ENCODE measurements around the gene PHOSPHO2. TPM values are rescaled to one million over a fixed set of nuclear protein-coding genes. Genes with fewer than 3 reads are reported as not detected.
"Not testable (repeated sequence)": the region's sequence is repeated elsewhere in the genome, so short reads cannot be mapped to it uniquely, and the experiment has no call there.

PHOSPHO2 gene
- total RNA-seq, 3 donors from 2014 or later, result 9.1 to 17.4 (median 16.2) TPM

- H3K27ac ChIP-seq, result no peak overlapping the region
- intact Hi-C loops (cut with DNase I; ENCODE audit: low total_unique reads), result no loop called here
- no peak for DNase-seq (ENCODE audit: low spot score in 2 of 2)
- H3K36me3 ChIP-seq, result no peaks in the 10 kb centered on the region
- H3K4me1 ChIP-seq, result no peaks in the 10 kb centered on the region
- TF ChIP-seq POLR2A (IDR thresholded peaks at IDR 0.05) (no peak), POLR2AphosphoS5 (IDR thresholded peaks at IDR 0.05) (no peak)
- TF ChIP-seq, protein P1, sequence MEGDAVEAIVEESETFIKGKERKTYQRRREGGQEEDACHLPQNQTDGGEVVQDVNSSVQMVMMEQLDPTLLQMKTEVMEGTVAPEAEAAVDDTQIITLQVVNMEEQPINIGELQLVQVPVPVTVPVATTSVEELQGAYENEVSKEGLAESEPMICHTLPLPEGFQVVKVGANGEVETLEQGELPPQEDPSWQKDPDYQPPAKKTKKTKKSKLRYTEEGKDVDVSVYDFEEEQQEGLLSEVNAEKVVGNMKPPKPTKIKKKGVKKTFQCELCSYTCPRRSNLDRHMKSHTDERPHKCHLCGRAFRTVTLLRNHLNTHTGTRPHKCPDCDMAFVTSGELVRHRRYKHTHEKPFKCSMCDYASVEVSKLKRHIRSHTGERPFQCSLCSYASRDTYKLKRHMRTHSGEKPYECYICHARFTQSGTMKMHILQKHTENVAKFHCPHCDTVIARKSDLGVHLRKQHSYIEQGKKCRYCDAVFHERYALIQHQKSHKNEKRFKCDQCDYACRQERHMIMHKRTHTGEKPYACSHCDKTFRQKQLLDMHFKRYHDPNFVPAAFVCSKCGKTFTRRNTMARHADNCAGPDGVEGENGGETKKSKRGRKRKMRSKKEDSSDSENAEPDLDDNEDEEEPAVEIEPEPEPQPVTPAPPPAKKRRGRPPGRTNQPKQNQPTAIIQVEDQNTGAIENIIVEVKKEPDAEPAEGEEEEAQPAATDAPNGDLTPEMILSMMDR (IDR thresholded peaks at IDR 0.05), result no peak
- no peaks in the 10 kb centered on the region for H3K27me3 ChIP-seq
- no peak overlapping the region for H3K4me3 ChIP-seq
- H3K9me3 ChIP-seq, result no peaks in the 10 kb centered on the region
These were observed 11.2 kb upstream of the PHOSPHO2 start for GRCh38 chr2:169683054-169683424.

DNA sequence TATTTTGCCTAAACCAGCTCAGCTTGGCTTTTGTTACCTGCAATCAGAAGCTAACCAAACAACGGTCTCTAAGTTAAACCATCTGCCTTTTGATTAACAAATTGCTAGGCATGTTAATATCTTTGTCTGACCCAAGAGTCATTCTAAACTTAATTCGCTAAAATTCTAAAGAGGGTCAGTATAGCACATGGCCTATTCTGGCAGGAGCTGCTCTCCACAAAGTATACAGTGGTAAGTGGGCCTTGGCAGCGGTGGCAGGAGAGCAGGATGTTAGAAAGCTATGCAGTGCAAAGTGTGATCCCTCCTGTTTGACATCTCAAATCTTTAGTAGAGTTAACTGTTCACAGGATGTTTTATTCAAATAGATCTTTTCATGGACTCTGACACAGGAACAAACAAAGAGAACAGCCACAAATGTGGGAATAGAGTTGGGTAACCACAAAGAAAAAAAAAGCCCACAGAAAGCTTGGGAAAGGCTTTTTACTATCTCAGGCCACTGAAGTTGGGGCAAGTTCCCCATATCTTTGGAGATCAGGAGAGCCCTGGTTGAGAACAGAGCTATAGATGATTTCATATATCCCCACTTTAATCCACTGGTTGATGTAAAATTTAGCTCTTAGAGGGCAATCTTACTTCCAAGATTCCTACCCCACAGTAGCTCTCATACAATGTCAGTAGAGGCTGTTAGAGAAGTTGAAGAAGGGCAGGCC is 10.7 kb upstream of the PHOSPHO2 start:
- no peaks in the 10 kb centered on the region for H3K36me3 ChIP-seq

GRCh38 chr2:169684135-169684565 is 10.1 kb upstream of the PHOSPHO2 start:
- intact Hi-C loops (cut with DNase I; ENCODE audit: low total_unique reads), result no loop called here

More for the DNA sequence above, 10.7 kb upstream of the PHOSPHO2 start:
- Histone ChIP-seq H3K9me3 (no peaks in the 10 kb centered on the region), H3K27me3 (no peaks in the 10 kb centered on the region), H3K27ac (no peak overlapping the region), H3K4me3 (no peak overlapping the region), H3K4me1 (no peaks in the 10 kb centered on the region)
- DNase-seq (ENCODE audit: low spot score in 2 of 2), result no peak
- intact Hi-C loops (cut with DNase I; ENCODE audit: low total_unique reads), result no loop called here
- TF ChIP-seq POLR2A (IDR thresholded peaks at IDR 0.05), result no peak
- TF ChIP-seq, protein P1 (IDR thresholded peaks at IDR 0.05), result no peak
- no peak for TF ChIP-seq POLR2AphosphoS5 (IDR thresholded peaks at IDR 0.05)

GRCh38 chr2:169684712-169685111 is 9.6 kb upstream of the PHOSPHO2 start:
- H3K27me3 ChIP-seq; H3K36me3 ChIP-seq; intact Hi-C loops (cut with DNase I; ENCODE audit: low total_unique reads); H3K4me3 ChIP-seq; H3K4me1 ChIP-seq; DNase-seq (ENCODE audit: low spot score in 2 of 2); H3K27ac ChIP-seq; H3K9me3 ChIP-seq: not testable (repeated sequence)

More at GRCh38 chr2:169684135-169684565, 10.1 kb upstream of the PHOSPHO2 start:
- Histone ChIP-seq H3K27me3 (no peaks in the 10 kb centered on the region), H3K27ac (no peak overlapping the region), H3K9me3 (no peaks in the 10 kb centered on the region), H3K4me1 (no peaks in the 10 kb centered on the region), H3K4me3 (no peak overlapping the region), H3K36me3 (no peaks in the 10 kb centered on the region)
- TF ChIP-seq POLR2AphosphoS5 (IDR thresholded peaks at IDR 0.05), result no peak
- TF ChIP-seq, protein P1 (IDR thresholded peaks at IDR 0.05), result no peak
- TF ChIP-seq POLR2A (IDR thresholded peaks at IDR 0.05), result no peak
- DNase-seq (ENCODE audit: low spot score in 2 of 2), result no peak

DNA sequence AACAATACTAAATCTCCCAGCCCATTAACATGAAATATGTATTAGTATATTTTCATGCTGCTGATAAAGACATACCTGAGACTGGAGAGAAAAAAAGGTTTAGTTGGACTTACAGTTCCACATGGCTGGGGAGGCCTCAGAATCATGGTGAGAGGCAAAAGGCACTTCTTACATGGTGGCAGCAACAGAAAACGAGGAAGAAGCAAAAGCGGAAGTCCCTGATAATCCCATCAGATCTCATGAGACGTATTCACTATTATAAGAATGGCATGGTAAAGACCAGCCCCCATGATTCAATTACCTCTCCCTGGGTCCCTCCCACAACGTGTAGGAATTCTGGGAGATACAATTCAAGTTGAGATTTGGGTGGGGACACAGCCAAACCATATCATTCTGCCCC is 7.4 kb upstream of the PHOSPHO2 start:
- H3K4me1 ChIP-seq; intact Hi-C loops (cut with DNase I; ENCODE audit: low total_unique reads); H3K27ac ChIP-seq; H3K36me3 ChIP-seq; H3K9me3 ChIP-seq; H3K4me3 ChIP-seq; H3K27me3 ChIP-seq; DNase-seq (ENCODE audit: low spot score in 2 of 2): not testable (repeated sequence)

DNA sequence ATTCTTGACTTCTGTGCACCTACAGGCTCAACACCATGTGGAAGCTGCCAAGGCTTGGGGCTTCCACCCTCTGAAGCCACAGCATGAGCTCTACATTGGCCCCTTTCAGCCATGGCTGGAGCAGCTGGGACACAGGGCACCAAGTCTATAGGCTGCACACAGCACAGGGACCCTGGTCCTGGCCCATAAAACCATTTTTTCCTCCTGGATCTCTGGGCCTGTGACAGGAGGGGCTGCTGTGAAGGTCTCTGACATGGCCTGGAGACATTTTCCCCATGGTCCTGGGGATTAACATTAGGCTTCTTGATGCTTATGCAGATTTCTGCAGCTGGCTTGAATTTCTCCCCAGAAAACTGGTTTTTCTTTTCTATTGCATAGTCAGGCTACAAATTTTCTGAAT is 6.3 kb upstream of the PHOSPHO2 start:
- H3K27ac ChIP-seq; H3K9me3 ChIP-seq; H3K36me3 ChIP-seq; H3K4me1 ChIP-seq; DNase-seq (ENCODE audit: low spot score in 2 of 2); H3K27me3 ChIP-seq; H3K4me3 ChIP-seq; intact Hi-C loops (cut with DNase I; ENCODE audit: low total_unique reads): not testable (repeated sequence)

DNA sequence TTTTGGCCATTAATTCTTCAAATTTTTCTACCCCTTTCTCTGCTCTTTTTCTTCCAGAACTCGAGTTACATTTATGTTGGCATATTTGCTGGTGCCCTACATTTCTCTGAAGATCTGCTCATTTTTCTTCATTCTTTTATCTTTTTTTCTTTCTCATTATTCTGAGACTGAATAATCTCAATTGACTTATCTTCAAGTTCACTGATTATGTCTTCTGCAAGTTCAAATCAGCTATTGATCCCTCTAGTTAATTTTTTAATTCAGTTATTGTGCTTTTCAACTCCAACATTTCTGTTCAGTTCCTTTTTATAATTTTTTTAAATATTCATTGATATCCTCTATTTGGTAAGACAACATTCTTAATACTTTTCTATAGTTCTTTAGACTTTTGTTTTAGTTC is 3.3 kb upstream of the PHOSPHO2 start:
- Histone ChIP-seq H3K4me3 (no peak overlapping the region), H3K9me3 (no peaks in the 10 kb centered on the region), H3K36me3 (no peaks in the 10 kb centered on the region), H3K27ac (no peak overlapping the region), H3K27me3 (no peaks in the 10 kb centered on the region), H3K4me1 (peaks cover 0 to 7% of the 10 kb centered on the region in 2 donors)
- no peak for DNase-seq (ENCODE audit: low spot score in 2 of 2)
- no peak for TF ChIP-seq POLR2A (IDR thresholded peaks at IDR 0.05)
- TF ChIP-seq, protein P1 (IDR thresholded peaks at IDR 0.05), result no peak
- TF ChIP-seq POLR2AphosphoS5 (IDR thresholded peaks at IDR 0.05), result no peak
- intact Hi-C loops (cut with DNase I; ENCODE audit: low total_unique reads), result no loop called here
